Kasumi-1 (cell line): Measurements from ENCODE around the gene LRRC4C.

ENCODE experiments used
- DNase-seq, 2 experiments: peaks; one replicate each; lab custom pipeline; 2025; lab: John Stamatoyannopoulos, UW

The LRRC4C gene

GRCh38 chr11:41323446-41323845 is 136.0 kb downstream of the LRRC4C start:
- DNase-seq, result no peak

GRCh38 chr11:41320653-41321052 is 138.8 kb downstream of the LRRC4C start:
- no peak for DNase-seq

DNA sequence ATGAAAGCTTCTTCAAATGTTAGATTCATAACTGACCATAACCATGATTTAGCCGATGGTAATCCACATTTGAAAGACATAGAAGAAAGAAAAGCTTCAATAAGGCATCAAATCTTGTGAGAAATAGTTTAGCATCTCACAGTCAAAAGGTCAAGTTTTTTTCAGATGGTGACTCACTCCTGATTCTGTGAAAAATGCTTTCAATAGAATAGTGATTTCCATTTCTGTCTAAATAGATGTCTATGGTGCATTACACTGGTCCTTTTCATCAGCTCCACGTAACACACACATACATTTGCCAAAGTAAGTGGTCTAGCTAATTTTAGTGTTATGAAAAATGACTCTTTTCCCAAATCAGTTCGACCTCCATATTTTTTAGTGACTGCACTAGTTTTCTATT is 139.2 kb downstream of the LRRC4C start:
- no peak for DNase-seq

DNA sequence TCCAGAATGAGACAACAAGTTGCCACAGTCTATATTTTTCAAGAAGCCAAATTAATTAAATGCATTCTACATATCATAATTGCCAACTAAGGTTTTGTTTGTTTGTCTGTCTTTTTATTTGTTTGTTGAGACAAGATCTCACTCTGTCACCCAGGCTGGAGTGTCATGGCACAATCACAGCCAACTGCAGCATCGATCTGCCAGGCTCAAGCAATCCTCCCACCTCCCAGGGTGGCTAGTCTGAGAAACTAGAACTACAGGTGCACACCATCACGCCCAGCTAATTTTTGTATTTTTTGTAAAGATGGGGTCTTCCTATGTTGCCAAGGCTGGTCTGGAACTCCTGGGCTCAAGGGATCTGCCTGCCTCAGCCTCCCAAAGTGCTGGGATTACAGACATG is 140.0 kb downstream of the LRRC4C start:
- DNase-seq, result no peak

DNA sequence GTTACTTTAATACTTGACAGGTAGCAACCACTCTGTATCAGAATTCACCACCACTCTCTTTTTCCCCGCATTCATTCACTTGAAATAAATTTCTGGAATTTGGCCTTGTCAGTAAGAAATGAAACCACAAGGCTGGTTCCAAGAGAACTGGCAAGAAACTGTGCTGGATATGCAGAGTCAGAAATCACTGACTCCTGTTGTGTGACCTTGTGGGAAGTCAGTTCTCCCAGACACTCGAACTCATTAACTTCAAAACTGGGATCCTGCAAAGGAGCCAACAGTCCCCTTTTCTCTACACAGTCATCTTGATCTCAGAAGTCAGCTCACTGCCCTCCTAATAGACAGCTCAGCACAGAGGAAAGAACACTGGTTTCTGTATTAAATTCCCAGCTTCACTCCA is 142.7 kb downstream of the LRRC4C start:
- no peak for DNase-seq

DNA sequence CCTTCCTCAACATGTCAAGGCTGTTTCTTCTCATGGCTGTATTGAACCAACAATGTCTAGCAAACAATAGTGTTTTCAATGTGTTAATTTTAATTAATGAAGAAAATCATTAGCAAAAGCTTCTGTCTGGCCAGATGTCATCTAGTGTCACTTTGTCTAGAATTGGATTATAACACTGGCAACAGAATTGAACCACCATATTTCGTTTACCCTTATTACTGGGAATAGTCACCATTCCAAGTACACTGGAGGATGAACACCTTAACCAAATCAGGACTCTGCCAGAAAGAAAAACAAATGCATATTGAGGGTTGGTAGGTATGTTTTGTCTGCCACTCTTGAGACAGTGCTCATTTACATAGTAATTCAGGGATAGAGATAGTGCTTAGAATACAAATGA is 146.2 kb downstream of the LRRC4C start:
- no peak for DNase-seq

GRCh38 chr11:41309716-41310115 is 149.7 kb downstream of the LRRC4C start:
- peak in 1 of 2 experiments; percentile 3 for DNase-seq

- no peak for DNase-seq
Observed at GRCh38 chr11:41309111-41309522, 150.3 kb downstream of the LRRC4C start.

GRCh38 chr11:41308286-41308685 is 151.2 kb downstream of the LRRC4C start:
- DNase-seq, result no peak

GRCh38 chr11:41307296-41308080 is 152.0 kb downstream of the LRRC4C start:
- no peak for DNase-seq

GRCh38 chr11:41306431-41306830 is 153.0 kb downstream of the LRRC4C start:
- DNase-seq, result peak; percentile 34 to 53

DNA sequence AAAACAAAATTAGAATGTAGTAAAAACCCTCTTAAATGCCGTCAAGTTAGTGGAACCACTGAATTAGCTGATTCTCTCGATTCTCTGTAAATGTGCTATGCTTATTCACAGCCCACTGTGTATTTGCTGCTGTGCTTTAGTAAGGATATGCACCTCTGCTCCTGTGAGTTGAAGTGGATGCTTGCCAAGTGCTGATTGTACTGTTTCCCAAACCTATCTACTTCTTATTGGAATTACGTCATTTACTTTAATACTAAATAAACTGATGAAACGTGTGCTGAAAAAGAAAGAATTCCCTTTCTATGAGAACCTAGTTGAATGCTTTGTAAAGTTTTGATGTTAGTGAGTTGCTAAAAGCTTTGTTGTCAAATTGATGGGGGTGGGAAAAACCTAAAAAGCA is 158.4 kb downstream of the LRRC4C start:
- no peak for DNase-seq

DNA sequence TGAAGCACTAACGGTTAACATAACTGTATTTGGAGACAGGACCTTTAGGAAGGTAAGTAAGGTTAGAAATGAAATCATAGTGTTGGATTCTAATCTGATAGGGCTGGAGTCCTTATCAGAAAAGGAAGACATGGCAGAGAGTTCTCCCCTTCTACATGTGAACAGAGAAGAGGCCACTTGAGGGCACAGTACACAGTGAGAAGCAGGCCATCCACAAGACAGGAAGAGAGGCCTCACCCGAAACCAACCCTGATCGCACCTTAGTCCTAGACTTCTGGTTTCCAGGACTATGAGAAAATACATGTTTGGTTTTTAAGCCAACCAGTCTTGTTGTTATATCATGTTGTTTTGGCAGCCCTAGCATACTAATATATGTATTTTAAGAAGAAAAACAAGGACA is 170.0 kb downstream of the LRRC4C start:
- DNase-seq, result no peak

DNA sequence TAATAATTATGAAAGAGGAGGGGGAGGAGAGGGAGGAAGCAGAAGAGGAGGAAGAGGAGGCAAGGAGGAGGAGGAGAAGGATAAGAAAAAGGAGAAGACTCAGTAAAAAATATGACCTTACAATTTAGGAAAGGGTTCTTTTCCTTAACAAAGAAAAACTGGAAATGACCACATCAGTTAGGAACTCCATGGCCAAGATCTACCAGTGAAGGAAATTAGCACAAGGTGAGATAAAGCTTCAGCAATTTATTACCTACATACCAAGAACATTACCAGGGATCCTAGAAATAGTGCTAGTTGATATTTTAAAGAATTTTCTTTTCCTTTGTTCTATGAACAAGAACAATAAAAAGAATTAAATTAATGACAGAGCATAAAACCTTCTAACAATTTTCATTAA is 172.7 kb downstream of the LRRC4C start:
- DNase-seq, result no peak

DNA sequence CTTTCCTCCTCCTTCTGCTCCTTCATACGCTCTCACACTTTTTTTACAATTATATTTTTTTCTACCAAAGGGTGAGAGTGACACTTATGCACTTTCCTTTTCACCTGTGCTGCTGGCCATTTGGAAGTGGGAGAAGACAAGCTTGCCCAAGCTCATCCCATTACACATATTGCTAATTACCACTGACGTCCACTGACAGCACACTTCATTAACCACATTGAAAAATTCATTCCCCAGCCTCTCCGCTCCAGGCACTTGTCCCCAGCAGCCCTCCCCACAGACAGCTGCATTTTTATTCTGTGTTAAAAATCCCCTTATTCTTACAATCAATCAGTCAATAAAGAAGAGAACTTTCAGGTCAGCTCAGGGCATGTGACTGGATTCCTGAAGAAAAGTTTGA is 175.1 kb downstream of the LRRC4C start:
- DNase-seq, result no peak

GRCh38 chr11:41283191-41283930 is 176.1 kb downstream of the LRRC4C start:
- no peak for DNase-seq

- DNase-seq, result no peak
Observed at GRCh38 chr11:41282395-41282794, 177.1 kb downstream of the LRRC4C start.

GRCh38 chr11:41281131-41281742 is 178.2 kb downstream of the LRRC4C start:
- no peak for DNase-seq

GRCh38 chr11:41274831-41275230 is 184.6 kb downstream of the LRRC4C start:
- DNase-seq, result no peak

DNA sequence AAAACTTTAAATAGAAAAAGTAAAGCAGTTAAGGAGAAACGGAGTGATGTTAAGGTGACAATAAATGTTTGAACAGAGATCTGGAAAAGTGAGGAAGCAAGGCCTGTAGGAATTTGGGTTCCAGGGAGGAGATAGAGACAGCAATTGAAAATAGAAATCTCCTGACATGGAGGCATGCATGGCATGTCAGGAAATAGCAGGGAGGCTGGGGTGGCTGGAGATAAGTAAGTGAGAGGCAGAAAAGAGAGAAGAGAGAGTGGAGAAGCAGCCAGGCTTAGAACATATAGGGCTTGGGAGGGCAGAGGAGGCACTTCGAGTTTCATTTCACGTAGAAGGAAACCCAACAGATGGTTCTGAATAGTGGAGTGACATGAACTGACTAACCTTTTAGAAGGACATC is 185.5 kb downstream of the LRRC4C start:
- no peak for DNase-seq

DNA sequence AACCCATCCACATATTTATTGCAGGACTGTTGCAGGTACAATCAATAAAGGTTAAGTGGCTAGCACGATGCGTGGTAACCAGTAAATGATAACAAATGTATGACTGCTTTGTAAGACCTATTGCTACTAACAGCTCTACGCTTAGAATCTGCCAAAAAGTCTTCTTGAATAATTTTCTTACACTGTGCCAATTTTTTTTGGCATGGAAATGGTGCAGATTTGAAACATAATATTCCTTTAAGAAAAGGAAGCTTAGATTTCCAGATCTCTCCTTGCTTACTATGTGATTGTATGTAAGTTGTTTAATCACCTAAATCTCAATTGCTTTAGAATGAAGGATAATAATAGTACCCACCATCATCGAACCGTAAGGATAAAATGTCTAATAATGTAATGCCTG is 192.0 kb downstream of the LRRC4C start:
- no peak for DNase-seq

DNA sequence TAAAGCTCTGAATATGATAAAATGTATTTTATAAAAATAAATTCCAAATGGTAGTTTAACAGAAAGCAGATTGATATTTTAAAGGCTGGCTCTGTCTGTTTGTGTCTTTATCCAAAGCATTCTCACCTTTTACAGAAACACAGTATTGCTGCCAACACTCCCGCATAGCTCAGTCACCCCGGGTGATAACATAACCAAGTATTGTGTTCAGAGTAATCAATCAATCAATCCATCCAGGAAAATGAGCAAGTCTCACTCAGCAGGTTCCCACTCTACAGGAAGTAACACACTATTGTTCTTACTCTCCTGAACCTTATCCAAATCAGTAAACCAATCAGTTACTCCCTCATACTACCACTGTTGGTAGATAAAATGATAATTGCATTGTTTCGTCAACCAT is 203.4 kb downstream of the LRRC4C start:
- no peak for DNase-seq

GRCh38 chr11:41254966-41255365 is 204.5 kb downstream of the LRRC4C start:
- DNase-seq, result no peak
